Adrenal gland (tissue), 12 donors: ENCODE data around the gene CDCA3. TPM values are rescaled to one million over a fixed set of nuclear protein-coding genes. Genes with fewer than 3 reads are reported as not detected.

Source experiments
- DNase-seq, 7 donors: peaks; one replicate each; pipeline ENCODE4 v3.0.0-alpha.2; 2019 to 2020
- H3K27ac ChIP-seq, 5 donors: fragments of 200-600 bp; sonication (generic) in 4 of 5; 1 replicate in 3 of 5; 2 replicates in 2 of 5; pipeline versions ENCODE4 v1.5.1 to v1.8.0; 2016 to 2020; ENCODE audit warnings: mild to moderate bottlenecking in 1 of 5
- H3K27me3 ChIP-seq: fragments of 200-600 bp; 2 replicates; pipeline ENCODE4 v1.8.0; 2021
- H3K36me3 ChIP-seq, 2 donors: fragments of 200-600 bp; replicated peaks in 1 of 2; 1 replicate in 1 of 2; 2 replicates in 1 of 2; pipeline versions ENCODE4 v1.5.1 to v1.8.0; 2018 to 2022
- H3K4me1 ChIP-seq, 2 donors: fragments of 200-600 bp; replicated peaks in 1 of 2; 1 replicate in 1 of 2; 2 replicates in 1 of 2; pipeline versions ENCODE4 v1.5.1 to v1.8.0; 2018 to 2021
- H3K4me3 ChIP-seq, 4 donors: fragments of 200-600 bp; sonication (generic) in 3 of 4; one replicate each; pipeline ENCODE4 v1.5.1; 2016 to 2018
- H3K9me3 ChIP-seq, 3 donors: fragments of 200-600 bp; sonication (generic) in 1 of 3; replicated peaks in 1 of 3; 1 replicate in 2 of 3; 2 replicates in 1 of 3; pipeline versions ENCODE4 v1.5.1 to v1.8.0; 2016 to 2021
- CTCF ChIP-seq, 6 experiments: fragments of 450-650 bp in 4 of 6; fragments of 200-600 bp in 2 of 6; sonication (generic) in 1 of 6; IDR thresholded peaks; 1 replicate in 5 of 6; 2 replicates in 1 of 6; pipeline versions ENCODE4 v1.5.1 to v1.8.0; 2016 to 2021; ENCODE audit warnings: antibody characterized with exemption in 6 of 6, mild to moderate bottlenecking in 2 of 6, moderate library complexity in 1 of 6
- POLR2A ChIP-seq, 2 donors: fragments of 450-650 bp; IDR thresholded peaks; one replicate each; pipeline ENCODE4 v1.6.1; 2017; ENCODE audit warnings: antibody characterized with exemption in 2 of 2, mild to moderate bottlenecking in 2 of 2, moderate library complexity in 1 of 2
- WGBS, 4 donors: extraction: QIAGEN DNeasy Blood & Tissue Kit in 2 of 4; methylation state at CpG; one replicate each; pipeline versions ENCODE4 v1.1.5 to v1.1.7; 2013 to 2017; 5-methylcytosine and 5-hydroxymethylcytosine counted together
- intact Hi-C, 2 donors: fragments of 100-400 bp; cut with DNase I; formaldehyde crosslinking; loops; one replicate each; pipeline versions ENCODE4 v1.14.1 to v1.15.0; 2022 to 2023
- polyA plus RNA-seq, 3 donors: library from polyadenylated mRNA; stranded (reverse); fragments of 200-250 nt in 2 of 3; fragments of 350-450 nt in 1 of 3; fragmentation: Illumina TruSeq in 1 of 3; extraction: RNeasy Lipid Tissue Mini Kit (QIAGEN cat#74804) in 1 of 3; gene quantifications; one replicate each; pipeline ENCODE4 v1.2.3, GENCODE V29; 2013 to 2014
- total RNA-seq, 9 donors: library from RNA; depleted of rRNA in 4 of 9; stranded (reverse); fragments of >200 nt in 4 of 9; fragments of 120-200 nt in 1 of 9; fragmentation: NEBNext Ultra II Directional in 1 of 9; extraction: Animal tissue kit (Norgen Biotek cat#: 25700) in 1 of 9; gene quantifications; one replicate each; pipeline versions ENCODE4 v1.1.0 to v1.2.4, GENCODE V29; 2013 to 2023
- donor health status: healthy with polysubstance abuse.
- donor health status: Bipolar disorder and iron deficiency.
- donor health status: DM: yes; HTN: yes; CAD: no.
- donor health status: DM: no; HTN: no; CAD: no.
- donor health status: DM: no; HTN: no; CAD: no.
- donor health status: DM: yes; HTN: yes; CAD: no.

The CDCA3 gene
- total and polyA plus RNA-seq, 12 donors: 2.6 to 17.7 (median 3.5) TPM; not detected in 1

DNA sequence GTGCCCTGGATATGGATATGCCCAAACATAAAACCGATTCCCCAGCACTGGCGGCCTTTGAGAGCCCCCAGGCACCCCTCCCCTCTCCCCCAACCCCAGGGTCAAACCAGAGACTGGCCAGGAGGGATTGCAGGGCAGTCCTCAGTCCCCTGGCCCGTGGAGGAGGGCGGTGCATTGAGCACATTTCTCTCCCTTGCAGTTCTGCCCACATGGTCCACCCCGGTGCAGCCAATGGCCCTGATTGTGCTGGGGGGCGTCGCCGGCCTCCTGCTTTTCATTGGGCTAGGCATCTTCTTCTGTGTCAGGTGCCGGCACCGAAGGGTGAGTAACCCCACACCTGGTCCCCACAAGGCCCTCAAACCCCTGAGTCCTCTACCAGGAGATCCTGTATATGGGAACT, 32.9 kb downstream of the CDCA3 start:
- peaks cover 6 to 8% of the 10 kb centered on the region in 2 donors for H3K4me1 ChIP-seq
- DNase-seq: peak in 1 of 7 donors; percentile 54
- H3K27ac ChIP-seq: no peak overlapping the region
- H3K36me3 ChIP-seq: no peaks in the 10 kb centered on the region
- H3K9me3 ChIP-seq: no peaks in the 10 kb centered on the region
- TF ChIP-seq POLR2A (IDR thresholded peaks at IDR 0.05) (no peak), CTCF (IDR thresholded peaks at IDR 0.05) (no peak)
- H3K4me3 ChIP-seq: no peak overlapping the region
- WGBS, 4 donors: 70 to 86% (median 74%) methylated on average over 2 to 10 of the region's 10 CpGs
- peaks cover 9% of the 10 kb centered on the region for H3K27me3 ChIP-seq
- intact Hi-C loops: no loop called here

DNA sequence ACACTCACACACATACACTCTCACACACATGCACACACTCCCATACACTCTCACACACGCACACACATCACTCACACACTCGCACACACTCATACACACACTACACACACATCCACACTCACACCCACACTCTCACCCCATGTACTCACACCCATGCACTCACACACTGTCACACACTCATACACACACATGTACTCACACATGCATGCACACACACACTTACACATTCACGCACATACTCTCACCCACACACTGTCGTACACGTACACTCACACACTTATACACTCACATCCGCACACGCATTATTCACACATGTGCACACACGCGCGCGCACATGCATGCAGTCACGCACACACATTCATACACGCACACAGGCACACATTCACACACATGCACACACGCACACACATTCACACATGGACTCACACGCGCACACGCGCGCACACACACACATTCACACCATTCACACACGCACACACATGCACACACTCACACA, 33.4 kb downstream of the CDCA3 start:
- Histone ChIP-seq H3K27me3 (peaks cover 12% of the 10 kb centered on the region), H3K27ac (no peak overlapping the region), H3K36me3 (no peaks in the 10 kb centered on the region), H3K9me3 (no peaks in the 10 kb centered on the region), H3K4me3 (no peak overlapping the region), H3K4me1 (peaks cover 6 to 8% of the 10 kb centered on the region in 2 donors)
- intact Hi-C loops: no loop called here
- no peak for TF ChIP-seq POLR2A (IDR thresholded peaks at IDR 0.05)
- no peak for TF ChIP-seq CTCF (IDR thresholded peaks at IDR 0.05)
- 81 to 86% (median 82%) methylated on average over 20 of the region's 20 CpGs for WGBS, 4 donors
- no peak for DNase-seq

DNA sequence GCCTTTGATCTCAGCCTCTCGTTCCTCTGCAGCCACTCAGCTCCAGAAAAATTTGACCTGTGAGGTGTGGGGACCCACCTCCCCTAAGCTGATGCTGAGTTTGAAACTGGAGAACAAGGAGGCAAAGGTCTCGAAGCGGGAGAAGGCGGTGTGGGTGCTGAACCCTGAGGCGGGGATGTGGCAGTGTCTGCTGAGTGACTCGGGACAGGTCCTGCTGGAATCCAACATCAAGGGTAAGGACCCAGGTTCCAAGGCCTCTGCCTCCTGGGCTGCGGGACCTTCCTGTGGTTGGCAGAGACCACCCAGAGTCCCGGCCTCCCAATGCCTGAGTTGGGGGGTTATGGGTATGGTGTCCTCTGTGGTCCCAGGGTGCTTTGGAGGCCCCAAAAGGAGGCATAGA, 34.0 kb downstream of the CDCA3 start:
- DNase-seq: no peak
- intact Hi-C loops: no loop called here
- H3K9me3 ChIP-seq: no peaks in the 10 kb centered on the region
- peaks cover 14% of the 10 kb centered on the region for H3K27me3 ChIP-seq
- no peaks in the 10 kb centered on the region for H3K36me3 ChIP-seq
- H3K4me1 ChIP-seq: peaks cover 5 to 6% of the 10 kb centered on the region in 2 donors
- 81 to 94% (median 90%) methylated on average over 8 of the region's 8 CpGs for WGBS, 4 donors
- H3K4me3 ChIP-seq: no peak overlapping the region
- no peak overlapping the region for H3K27ac ChIP-seq
- TF ChIP-seq POLR2A (IDR thresholded peaks at IDR 0.05) (no peak), CTCF (IDR thresholded peaks at IDR 0.05) (no peak)

DNA sequence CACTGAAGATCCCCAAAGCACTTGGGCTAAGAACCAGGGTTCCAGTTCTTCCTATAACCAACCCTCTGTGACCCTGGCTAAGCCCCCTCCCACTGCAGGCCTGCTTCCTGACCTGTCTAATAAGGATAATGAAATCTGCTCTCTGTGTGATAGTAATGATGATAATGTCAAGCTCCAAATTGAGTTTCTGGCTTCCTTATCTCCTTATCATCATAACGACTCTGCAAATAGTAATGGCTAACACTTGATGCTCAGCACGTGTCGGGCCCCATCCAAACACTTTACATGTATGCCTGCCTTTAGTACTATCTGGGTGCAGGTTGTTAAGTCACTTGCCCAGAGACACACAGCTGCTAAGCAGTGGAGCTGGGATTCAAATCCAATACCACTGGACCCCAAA, 34.5 kb downstream of the CDCA3 start:
- DNase-seq: no peak
- TF ChIP-seq POLR2A (IDR thresholded peaks at IDR 0.05) (no peak), CTCF (IDR thresholded peaks at IDR 0.05) (no peak)
- H3K9me3 ChIP-seq: no peaks in the 10 kb centered on the region
- no peaks in the 10 kb centered on the region for H3K36me3 ChIP-seq
- WGBS, 4 donors: 69 to 78% (median 75%) methylated on average over 3 of the region's 3 CpGs
- peaks cover 17% of the 10 kb centered on the region for H3K27me3 ChIP-seq
- no peak overlapping the region for H3K4me3 ChIP-seq
- peaks cover 0 to 1% of the 10 kb centered on the region in 2 donors for H3K4me1 ChIP-seq
- H3K27ac ChIP-seq: no peak overlapping the region
- intact Hi-C loops: no loop called here
